ENCODE data around the gene MEGF8. TPM values are rescaled to one million over a fixed set of nuclear protein-coding genes. Genes with fewer than 3 reads are reported as not detected.

The MEGF8 gene
- total and polyA plus RNA-seq, 12 donors: 10.2 to 44.6 (median 40.2) TPM

- DNase-seq (no peak), ATAC-seq (no peak)
- H3K36me3 ChIP-seq: no peaks in the 10 kb centered on the region
- H3K4me3 ChIP-seq: no peak overlapping the region
- intact Hi-C loops (cut with DNase I): no loop called here
- H3K27me3 ChIP-seq: no peaks in the 10 kb centered on the region
- H3K27ac ChIP-seq: no peak overlapping the region
- H3K4me1 ChIP-seq: peaks cover 0 to 18% (median 8%) of the 10 kb centered on the region in 9 donors
- 90 to 94% methylated on average over 8 of the region's 8 CpGs for WGBS, 2 donors
- TF ChIP-seq CTCF (IDR thresholded peaks at IDR 0.05): no peak
- H3K9me3 ChIP-seq: no peaks in the 10 kb centered on the region
Observed at GRCh38 chr19:42303876-42304275, 21.6 kb upstream of the MEGF8 start.

- Histone ChIP-seq H3K4me1 (peaks cover 0 to 16% (median 7%) of the 10 kb centered on the region in 9 donors), H3K9me3 (no peaks in the 10 kb centered on the region), H3K27me3 (peaks cover 0 to 9% (median 5%) of the 10 kb centered on the region in 7 donors), H3K4me3 (no peak overlapping the region), H3K27ac (no peak overlapping the region), H3K36me3 (no peaks in the 10 kb centered on the region)
- intact Hi-C loops (cut with DNase I): no loop called here
- no peak for ATAC-seq
- DNase-seq: no peak
- TF ChIP-seq CTCF (IDR thresholded peaks at IDR 0.05): no peak
- 84 to 87% methylated on average over 22 of the region's 22 CpGs for WGBS, 2 donors
Observed at GRCh38 chr19:42306646-42307045, 18.8 kb upstream of the MEGF8 start.

GRCh38 chr19:42309686-42310085 lies 15.7 kb upstream of the MEGF8 start:
- peaks cover 0 to 39% (median 17%) of the 10 kb centered on the region in 7 donors for H3K27me3 ChIP-seq
- H3K36me3 ChIP-seq: no peaks in the 10 kb centered on the region
- H3K4me1 ChIP-seq: peaks cover 0 to 16% (median 11%) of the 10 kb centered on the region in 9 donors
- H3K27ac ChIP-seq: no peak overlapping the region
- intact Hi-C loops (cut with DNase I): loop anchor here in 1 of 10 donors (10.0 kb wide), 1 partner anchor 175 kb away; the partner anchor contains the start of gene POU2F2
- WGBS, 2 donors: 93 to 96% methylated on average over 14 of the region's 14 CpGs
- DNase-seq (no peak), ATAC-seq (no peak)
- H3K9me3 ChIP-seq: no peaks in the 10 kb centered on the region
- no peak for TF ChIP-seq CTCF (IDR thresholded peaks at IDR 0.05)
- no peak overlapping the region for H3K4me3 ChIP-seq

GRCh38 chr19:42311657-42312056 lies 13.8 kb upstream of the MEGF8 start:
- no peak overlapping the region for H3K27ac ChIP-seq
- no peaks in the 10 kb centered on the region for H3K9me3 ChIP-seq
- intact Hi-C loops (cut with DNase I): loop anchor here in 1 of 10 donors (10.0 kb wide), 1 partner anchor 177 kb away; the partner anchor contains the start of gene POU2F2
- ATAC-seq: no peak
- H3K4me3 ChIP-seq: no peak overlapping the region
- DNase-seq: no peak
- TF ChIP-seq CTCF (IDR thresholded peaks at IDR 0.05): no peak
- no peaks in the 10 kb centered on the region for H3K36me3 ChIP-seq
- H3K27me3 ChIP-seq: peaks cover 0 to 51% (median 17%) of the 10 kb centered on the region in 7 donors
- peaks cover 0 to 16% (median 11%) of the 10 kb centered on the region in 9 donors for H3K4me1 ChIP-seq
- WGBS, 2 donors: 63 to 77% methylated on average over 2 of the region's 2 CpGs
